ENCODE results near the gene PTGIR.

PTGIR gene

GRCh38 chr19:46624958-46625661 is at the start of gene PTGIR:
Gene PTGIR (minus strand): TSS chr19:46625089. CDS start chr19:46624225, 864 bp downstream.
- DNase-seq (ENCODE audit: low read depth in 2 of 2), result no peak

- DNase-seq (ENCODE audit: low read depth in 2 of 2), result no peak
Measured at GRCh38 chr19:46670813-46671212, 45.9 kb upstream of the PTGIR start.

GRCh38 chr19:46668662-46669061 is 43.8 kb upstream of the PTGIR start:
- no peak for DNase-seq (ENCODE audit: low read depth in 2 of 2)

GRCh38 chr19:46665072-46665471 is 40.2 kb upstream of the PTGIR start:
- DNase-seq (ENCODE audit: low read depth in 2 of 2), result no peak

- peak; percentile 46 for DNase-seq (ENCODE audit: low read depth in 2 of 2)
Measured at GRCh38 chr19:46661735-46662592, 37.1 kb upstream of the PTGIR start.

- peak; percentile 99 to 100 for DNase-seq (ENCODE audit: low read depth in 2 of 2)
Measured at GRCh38 chr19:46661020-46661731, 36.3 kb upstream of the PTGIR start, which contains the start of gene DACT3. Gene DACT3 (minus strand): TSS chr19:46661182. CDS start chr19:46661064, 118 bp downstream.

- DNase-seq (ENCODE audit: low read depth in 2 of 2), result no peak
Measured at GRCh38 chr19:46660551-46661019, 35.7 kb upstream of the PTGIR start.

- no peak for DNase-seq (ENCODE audit: low read depth in 2 of 2)
Measured at GRCh38 chr19:46660008-46660517, 35.2 kb upstream of the PTGIR start.

- DNase-seq (ENCODE audit: low read depth in 2 of 2), result no peak
Measured at GRCh38 chr19:46659151-46660007, 34.5 kb upstream of the PTGIR start.

- no peak for DNase-seq (ENCODE audit: low read depth in 2 of 2)
Measured at GRCh38 chr19:46656541-46656940, 31.7 kb upstream of the PTGIR start.

GRCh38 chr19:46654621-46655152 is 29.8 kb upstream of the PTGIR start:
- DNase-seq (ENCODE audit: low read depth in 2 of 2), result no peak

GRCh38 chr19:46650445-46650844 is 25.6 kb upstream of the PTGIR start:
- no peak for DNase-seq (ENCODE audit: low read depth in 2 of 2)

GRCh38 chr19:46648961-46649960 is 24.4 kb upstream of the PTGIR start:
- no peak for DNase-seq (ENCODE audit: low read depth in 2 of 2)

- no peak for DNase-seq (ENCODE audit: low read depth in 2 of 2)
Measured at GRCh38 chr19:46648060-46648960, 23.4 kb upstream of the PTGIR start.

- DNase-seq (ENCODE audit: low read depth in 2 of 2), result no peak
Measured at GRCh38 chr19:46646402-46646801, 21.5 kb upstream of the PTGIR start.

GRCh38 chr19:46644720-46645119 is 19.8 kb upstream of the PTGIR start:
- no peak for DNase-seq (ENCODE audit: low read depth in 2 of 2)

- no peak for DNase-seq (ENCODE audit: low read depth in 2 of 2)
Measured at GRCh38 chr19:46640656-46641055, 15.8 kb upstream of the PTGIR start.

All from stimulated activated CD4-positive, alpha-beta T cell treated with anti-CD3 and anti-CD28 coated beads, Interleukin-1b, Interleukin-23, amount 100 ng/mL, for 1 hour (primary cell).